ENCODE data around the gene MEF2C.
A peak's percentile ranks its signal among the peaks of the same experiment; 100 is the strongest.

The MEF2C gene

DNA sequence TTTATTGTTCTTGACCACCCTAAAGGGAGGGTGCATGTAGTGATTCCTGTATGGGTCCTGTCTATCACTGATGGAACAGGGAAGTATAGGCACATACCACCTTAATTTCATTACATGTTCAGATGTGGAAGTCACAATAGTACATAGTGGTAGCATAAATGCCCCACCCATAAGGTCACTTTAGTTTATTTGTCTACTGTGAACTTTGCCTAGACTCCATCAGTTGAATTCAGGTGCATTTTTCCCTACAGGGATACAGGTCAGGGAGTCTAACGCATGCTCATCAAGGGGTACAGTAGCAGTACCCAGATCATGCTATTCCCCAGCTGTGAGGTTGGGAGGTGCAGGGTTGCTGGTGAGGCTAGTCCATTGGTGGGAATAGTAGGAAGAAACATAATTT, 175.0 kb downstream of the MEF2C start:
- no peak for DNase-seq

DNA sequence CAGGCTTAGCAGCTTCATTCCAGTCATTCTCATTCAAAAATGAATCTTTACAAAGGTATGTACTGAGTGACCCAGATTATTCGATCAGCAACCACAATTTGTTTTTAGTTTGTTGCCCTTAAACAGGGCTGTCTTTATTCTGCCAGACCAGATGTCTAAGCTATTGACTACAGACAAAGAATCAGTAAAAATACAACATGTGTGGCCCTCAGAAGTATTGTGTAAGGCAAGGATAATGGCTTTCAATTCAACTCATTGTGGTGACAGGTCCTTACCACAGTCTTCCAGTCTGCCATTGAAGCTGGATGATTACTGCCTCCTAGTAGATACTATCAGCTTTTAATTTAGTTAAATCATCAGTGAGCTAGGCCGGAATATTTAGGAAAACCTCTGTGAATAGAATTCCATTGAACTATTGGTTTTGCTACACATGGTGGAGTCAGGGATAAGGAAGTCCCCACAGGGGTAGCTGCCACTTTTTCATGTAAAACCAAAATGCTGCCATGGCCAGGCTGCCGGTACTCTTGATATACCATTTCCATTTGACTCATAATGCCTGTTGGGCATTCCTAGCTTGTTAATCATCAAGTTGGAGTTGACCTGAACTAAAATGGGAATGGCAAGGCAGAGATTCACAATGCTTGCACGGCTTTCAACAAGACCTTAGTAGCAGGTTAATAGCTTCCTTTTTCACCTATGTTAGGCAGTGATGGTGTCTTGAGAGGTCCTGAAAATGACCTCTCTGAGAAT, 175.6 kb downstream of the MEF2C start:
- DNase-seq = no peak

DNA sequence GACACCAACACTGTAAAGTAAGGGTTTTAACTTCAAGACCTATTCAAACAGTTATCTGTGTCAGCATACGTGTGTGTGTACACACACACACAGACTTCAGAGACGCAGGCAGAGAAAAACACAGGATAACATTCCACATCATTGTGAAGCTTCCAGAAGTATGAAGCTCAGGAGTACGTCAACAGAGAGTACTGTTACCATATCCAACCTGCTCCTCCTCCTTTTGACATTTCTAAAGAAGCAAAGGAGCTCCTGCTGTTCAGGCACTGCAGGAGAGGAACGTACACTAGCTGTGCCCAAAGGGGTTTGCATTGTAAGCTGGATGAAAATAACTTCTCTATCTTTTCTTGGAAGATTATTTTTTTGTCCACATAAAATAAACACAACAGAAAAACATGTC, 180.7 kb downstream of the MEF2C start:
- DNase-seq = no peak

DNA sequence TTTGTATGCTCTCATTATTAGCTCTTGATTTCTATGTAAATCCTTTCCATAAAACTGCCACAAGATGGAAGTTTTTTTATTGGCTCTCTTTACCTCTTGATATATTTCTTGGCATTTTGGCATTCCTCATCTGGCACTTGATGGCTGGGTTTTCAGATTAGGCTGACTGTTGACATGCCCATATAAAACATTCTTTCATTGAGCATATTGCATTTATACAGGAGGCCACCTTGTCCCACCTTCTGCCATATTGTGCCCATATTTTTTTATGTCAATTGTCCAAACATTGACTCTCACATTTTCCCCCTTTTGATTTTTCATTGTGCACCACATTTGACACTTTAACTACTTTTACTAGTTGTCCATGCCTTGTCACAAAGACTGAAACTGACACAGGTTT, 182.9 kb downstream of the MEF2C start:
- DNase-seq = no peak

DNA sequence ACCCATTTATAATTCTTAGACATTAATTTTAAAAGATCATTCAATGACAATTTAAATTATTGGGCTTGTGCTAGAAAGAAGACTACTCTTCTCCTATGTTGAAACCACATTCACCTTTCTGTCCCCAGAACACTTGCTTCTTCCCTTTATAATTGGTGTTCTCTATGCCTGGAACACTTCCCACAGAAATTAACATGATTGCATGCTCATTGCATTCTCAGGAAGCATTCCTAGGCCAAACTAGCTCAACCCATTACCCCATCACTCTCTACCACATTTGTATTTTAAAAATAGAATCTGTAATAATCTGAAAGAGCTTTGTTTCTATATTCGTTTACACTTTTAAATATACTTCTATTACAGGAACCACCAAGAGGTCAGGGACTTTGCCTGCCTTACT, 184.7 kb downstream of the MEF2C start:
- DNase-seq = no peak

DNA sequence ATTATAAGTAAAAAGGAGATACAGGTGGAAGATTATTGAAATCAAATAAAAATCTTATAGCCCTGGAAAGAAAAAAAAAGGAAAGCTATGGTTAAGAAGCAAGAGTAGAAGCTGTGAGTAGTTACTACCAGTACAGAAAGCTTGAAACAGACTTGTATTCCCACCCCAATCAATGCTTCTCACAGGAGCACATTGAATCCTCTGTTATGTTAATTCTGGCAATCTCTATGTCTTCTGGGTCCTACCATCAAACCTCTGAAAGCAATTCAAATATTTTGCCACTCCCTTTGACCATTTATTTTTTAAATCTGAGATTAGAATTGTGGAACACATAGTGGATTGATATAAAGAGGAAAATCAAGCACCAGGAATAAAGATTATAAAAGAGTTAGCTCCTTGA, 186.5 kb downstream of the MEF2C start:
- no peak for DNase-seq

DNA sequence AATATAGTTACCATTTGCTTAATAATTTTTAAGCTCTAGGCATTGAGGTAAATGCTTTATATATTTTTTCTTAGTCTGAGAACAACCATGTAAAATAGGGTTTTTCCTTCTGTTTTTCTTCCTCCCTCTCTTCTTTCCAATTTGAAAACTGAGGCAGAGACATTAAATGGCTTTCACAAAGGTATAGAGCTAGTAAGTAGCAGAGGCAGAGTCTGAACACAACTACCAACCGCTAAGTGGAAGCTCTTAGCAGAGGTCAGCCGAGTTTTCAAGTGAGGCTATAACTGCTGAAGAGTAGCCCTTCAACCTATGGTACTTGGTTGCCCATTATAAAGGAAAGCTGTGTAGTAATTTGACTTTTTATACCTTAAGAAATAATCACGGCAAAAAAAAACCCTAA, 187.1 kb downstream of the MEF2C start:
- DNase-seq = no peak

DNA sequence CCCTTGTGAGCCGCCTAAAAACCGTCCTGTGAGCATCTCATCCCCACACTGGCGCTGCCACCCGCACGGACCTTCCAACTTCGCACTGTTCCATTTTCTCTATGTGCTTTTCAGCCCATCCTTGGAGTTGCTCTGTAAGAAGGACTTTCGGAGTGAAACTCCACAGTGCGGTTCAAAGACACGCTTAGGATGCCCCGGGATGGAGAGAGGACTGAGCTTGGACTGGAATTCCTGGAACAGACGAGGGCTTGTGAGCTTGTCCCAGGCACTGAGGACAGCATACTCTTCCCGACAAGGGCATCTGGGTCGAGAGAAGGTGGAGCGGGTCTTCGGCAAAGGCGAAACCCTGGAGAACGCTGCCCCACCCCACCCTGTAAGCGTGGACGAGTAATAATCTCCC, 187.8 kb downstream of the MEF2C start:
- DNase-seq = no peak

DNA sequence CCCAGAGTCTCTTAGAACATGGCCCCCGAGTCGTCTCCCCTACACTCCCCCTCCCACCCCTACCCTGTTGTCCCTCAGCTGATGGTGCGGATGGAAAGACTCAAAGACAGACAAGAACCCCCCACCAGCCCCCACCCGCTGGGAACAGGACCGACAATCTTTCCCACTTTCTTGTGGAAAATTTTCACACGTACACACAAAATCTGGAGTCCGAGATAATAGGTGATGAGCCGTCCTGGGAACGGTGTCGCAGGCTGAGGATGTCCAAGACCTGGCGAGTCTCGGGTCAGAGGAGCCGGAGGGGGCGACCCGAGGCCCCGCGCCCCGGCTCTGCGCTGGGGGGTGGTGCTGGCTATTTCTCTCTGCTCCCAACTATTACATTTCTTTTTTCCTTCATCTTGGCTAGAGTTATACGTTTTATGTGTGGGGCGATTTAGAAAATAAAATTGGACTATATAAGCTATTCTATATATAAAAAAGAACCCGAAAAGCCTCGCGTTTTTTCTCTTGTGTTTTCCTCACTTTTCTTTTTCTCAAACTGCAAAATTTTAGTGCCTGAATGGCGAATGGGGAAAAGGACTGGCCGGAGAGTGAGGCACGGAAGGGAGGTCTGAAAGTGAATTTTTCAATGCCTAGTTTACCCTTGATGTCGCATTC, 188.8 kb downstream of the MEF2C start:
- no peak for DNase-seq

DNA sequence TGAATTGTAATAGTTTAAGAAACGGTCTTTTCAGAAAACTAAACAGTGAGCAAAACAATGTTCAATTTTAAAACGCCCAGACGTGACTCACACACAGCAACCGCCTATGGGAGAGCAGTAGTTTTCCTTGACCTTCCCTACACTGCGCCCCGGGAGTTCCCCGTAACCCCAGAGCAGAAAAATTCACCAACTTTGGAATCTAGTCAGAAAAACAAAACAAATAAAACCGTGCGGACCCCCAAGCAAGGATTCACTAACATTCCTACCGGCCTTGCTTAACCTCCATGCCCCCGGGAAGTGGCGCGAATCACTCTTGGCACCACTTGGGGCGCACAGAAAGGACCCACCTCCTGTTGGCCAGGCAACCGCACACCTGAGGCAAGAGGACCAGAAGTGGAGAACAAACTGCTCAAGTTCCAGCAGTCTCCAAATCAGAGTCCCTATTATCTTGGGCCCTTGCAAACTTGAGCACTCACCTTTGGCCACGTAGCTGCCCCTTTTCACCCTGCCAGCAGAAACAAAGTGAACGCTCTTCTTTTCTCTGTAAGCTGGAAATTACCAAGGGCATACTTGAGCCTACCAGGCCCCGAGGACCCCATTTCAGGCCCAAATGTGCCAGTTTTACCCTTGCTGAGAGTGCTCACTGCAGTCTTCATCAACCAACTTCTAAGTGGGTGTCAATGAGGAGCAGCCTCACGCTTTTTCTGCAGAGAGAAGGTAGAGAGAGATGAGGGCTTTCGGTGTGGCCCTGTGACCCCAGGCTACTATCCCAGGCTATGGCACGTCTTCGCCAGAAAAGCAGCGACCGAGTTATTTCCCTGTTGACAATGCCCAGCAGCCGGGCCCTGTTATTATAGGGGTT, 189.7 kb downstream of the MEF2C start:
- no peak for DNase-seq

DNA sequence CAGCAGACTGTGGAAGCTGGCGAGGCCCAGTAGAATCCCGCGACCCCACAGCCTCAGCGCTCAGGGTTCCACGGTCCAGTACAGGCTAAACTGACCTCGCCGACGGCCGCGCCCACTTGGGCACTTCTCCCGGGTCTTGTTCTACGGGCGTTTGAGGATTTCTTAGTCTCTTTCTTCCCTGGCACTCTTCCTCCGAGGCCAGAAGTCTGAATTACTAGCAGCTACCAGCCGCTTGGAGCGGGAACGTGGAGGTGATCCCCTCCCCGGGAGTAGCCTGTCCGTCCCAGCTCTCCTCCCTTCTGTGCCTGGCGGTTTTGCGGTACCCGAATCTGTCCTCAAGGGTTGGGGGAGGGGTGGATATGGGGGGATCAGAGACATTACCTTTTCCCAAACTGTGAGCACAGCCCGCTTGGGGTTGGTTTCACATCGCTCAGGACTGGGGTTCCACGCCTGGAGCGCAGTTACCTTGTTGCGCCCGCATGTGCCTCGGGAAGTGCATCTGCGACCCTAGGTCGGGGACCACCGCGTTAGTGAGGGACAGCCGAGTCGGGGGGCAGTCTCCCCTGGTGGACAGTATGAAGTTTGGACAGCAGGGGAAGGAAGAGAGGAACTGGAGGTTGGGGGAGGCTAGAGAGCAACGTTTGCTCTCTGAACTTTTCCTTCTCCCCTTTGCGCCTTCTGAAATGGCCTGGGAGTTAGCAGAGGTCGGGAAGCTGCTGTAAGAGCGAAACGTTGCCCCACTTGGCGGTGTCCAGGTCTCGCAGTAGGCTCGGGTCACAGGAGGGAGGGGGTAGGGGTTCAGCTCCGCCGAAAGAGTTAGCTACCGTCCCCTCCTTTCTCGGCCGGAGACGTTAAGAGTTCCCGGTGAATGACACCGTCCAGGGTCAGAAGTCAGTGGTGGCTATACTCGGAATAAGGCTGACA, 190.8 kb downstream of the MEF2C start:
- no peak for DNase-seq

DNA sequence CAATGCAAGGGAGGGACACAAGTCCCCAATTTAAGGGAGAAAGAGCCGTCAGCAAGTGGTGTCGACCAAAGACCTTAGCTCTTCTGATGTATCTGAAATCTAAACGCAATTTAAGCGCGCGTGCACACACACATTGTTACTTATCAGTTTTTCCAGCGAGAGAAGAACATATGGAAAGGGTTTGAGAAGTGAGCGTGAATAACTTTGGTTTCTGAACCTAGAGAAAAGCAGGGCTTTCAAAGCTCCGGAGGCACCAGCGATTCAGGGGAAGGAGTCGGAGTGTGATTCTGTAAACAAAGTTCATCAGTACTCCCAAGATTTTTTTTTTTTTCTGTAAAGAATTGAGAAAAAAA, 191.8 kb downstream of the MEF2C start:
- no peak for DNase-seq

DNA sequence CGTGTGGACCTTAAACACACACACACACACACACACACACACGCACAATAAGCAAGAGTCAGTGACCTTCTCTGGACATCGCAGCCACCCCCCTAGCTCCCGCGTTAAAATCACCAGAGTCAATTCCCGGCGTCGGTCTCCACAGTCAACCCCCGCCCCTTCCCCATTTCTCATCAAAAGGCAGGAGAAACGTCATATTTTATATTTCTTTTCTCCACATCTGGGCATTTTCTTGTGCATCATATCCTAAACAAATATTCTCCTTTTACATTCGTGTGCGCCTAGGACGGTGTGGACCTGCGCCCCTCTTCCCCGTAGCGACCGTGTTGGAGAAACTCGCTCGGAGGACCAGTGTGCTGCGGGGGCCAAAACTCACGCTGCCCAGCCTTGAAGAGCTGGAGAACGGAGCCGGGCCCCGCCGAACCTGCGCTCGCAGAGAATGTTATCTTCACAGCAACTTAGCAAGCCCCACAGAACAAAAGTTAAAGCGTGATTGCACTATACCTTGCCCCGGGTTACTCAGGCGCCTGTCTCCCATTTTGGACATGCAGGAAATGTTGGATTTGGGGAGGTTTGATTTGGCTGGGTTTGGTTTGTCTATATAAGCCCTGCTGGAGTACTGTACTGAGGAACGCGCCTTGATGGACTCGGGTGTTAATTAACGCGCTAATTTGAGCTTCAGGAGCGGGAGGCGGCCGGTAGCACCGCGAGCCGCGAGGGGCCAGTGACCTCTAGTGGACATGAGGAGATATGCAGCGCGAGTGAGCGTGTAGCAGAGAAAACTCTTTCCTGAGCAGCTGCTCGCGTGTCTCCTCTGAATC, 192.4 kb downstream of the MEF2C start:
- DNase-seq = peak; percentile 46 to 53

DNA sequence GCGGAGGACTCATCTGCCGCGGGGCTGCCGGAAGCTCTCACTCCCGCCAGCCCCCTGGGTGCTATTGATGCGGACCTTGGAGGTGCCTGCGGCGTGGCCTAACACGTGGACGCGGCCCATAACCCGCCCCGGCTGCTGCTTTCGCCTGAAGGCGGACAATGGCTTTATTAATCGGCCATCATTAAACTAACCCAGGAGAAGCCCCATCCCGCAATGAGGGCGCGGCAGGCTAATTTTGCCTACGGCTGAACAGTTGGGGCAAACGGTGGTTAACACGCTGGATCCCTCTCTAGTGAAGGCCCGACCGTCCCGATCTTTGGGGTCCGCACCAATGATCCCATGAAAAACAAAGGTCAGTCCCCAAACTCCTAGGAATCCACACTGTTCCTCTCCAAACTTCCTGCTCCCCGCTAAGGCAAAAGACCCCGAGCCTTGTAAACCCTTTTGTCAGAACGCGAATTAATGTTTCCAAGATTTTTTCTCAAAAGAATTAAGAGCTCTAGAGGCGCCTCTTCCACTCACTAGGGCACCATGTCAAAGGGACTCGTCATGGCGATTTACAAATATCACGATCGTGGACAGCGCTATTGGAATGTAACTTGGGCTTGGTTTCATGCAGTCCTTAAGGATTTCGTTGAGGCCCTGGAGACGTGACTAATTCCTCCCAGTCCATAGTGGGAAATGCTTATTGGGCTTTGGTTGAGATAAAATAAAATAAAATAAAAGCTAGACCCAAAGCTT, 193.1 kb downstream of the MEF2C start:
- no peak for DNase-seq

DNA sequence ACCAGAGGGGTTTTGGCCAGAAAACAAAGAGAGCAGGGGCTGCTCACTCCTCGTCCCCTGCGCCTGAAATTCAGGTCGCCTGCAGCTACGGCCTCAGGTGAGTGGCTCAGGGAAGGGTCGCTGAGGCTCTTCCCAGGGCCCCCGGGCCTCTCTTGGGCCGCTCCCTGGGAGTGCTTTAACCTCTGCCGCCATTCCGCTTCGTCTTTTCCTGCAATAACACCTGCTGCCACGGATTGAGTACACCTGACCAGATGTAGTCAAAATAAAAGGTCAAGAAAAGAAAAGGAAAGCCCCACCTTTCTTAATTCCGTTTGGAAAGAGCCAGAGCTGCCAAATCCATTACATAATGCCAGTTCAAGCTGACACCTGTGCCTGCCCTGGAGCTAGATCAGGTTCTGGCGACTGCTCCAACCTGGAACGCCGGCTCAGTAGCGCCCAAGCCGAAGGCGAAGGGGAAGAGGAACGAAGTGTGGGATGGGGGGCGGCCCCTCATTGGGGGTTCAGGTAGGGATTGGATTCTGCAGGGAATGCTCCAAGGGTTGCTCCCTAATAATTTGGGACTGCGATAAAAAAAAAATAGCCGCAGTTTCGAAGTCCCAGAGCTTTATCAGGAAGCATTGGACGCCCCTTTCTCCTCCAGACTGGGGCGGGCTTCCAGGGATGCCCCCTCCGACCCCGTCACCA, 193.9 kb downstream of the MEF2C start:
- DNase-seq = no peak

DNA sequence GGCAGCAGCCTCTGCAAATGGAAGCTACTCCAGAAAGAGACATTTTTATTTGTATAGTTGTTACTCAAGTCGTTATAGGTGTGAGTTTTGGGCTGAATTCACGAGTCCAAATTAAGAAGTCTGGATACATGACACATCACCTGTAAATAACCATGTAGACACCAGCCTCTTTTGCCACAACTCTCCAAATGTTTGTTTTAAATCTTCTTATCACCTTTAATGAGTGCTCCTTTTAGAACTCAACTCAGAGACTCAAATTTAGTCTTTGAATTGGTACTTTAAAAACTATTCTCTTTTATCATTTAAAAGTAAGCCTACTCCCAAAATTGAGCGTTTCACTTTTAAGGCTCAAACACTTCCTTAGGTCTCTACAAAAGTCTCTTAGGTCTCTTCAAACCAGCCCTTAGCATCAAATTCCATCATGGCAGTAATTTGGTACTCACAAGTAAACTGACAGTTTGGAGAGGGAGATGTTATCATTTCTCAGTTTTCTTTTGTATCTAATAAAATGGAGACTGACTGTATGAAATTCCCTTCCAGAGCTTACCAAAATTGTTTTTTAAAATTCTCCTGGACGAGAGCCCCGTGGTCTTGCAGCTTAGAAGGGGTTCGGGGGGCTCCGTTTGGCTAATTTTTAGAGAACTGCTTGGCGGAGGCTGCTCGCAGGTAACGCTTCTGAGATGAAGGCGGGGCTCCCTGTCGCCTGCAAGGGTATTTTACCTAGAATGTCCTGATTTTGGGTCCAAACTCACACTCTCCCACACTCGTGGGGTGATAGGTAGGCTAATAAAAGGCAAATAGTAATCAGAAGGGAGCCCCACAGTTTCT, 194.6 kb downstream of the MEF2C start:
- DNase-seq = no peak

DNA sequence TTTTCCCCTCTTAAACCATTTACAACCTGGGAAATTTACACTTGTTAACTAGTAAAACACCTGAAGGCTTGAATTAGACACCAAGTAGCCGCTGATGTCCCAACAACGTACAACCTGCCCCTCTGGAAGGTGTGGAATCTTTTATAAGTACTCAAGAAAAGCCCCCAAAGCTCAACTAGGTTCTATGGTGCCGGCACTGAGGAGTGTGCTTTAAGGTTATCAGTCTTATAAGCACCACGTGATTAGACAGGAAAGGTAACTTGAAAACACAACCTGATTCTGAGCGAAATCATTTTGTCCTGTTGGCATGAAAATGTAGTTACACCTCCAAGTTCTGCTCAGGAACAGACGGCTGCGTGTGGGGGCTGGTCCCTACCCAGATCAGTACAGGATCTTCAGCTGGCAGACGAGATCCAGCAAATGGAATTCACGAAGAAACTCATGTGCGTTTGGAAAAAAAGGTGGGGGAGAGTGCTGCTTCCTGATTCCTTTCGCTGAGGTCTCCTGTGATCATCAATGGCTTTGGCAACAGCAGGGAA, 195.5 kb downstream of the MEF2C start:
- no peak for DNase-seq

DNA sequence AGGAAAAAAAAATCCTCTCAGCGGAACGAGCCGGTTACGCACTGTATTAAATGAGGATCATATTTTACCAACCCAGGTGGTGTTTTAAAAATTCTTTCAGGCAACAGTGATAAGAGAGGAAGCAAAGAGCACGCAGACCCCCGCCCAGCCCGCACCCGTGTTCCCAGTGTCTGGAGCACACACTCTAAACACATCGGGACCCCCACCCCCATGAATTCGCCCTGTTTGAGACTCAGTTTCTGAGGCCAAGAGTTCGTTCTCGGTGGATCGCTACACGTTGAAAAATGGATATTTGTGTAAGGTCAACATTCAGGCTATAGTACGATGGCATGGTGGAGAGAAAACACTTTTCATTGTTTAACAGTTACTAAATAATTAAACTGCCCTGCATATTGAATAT, 196.3 kb downstream of the MEF2C start:
- DNase-seq = no peak

Data from stimulated activated CD4-positive, alpha-beta T cell treated with anti-CD3 and anti-CD28 coated beads, Interleukin-4, amount 100 ng/mL, for 4 hours (primary cell).